Activated B cell treated with CpG ODN at 0.5 μM for 24 hours (primary cell): ENCODE measurements around the gene SYCP3. TPM values are rescaled to one million over a fixed set of nuclear protein-coding genes. Genes with fewer than 3 reads are reported as not detected.
A peak's percentile ranks its signal among the peaks of the same experiment; 100 is the strongest.

Experiments
- ATAC-seq: fragments of 200-7000 bp; cut with Tn5 transposase; one replicate; pipeline ENCODE4 v1.10.0; 2021; ENCODE audit warnings: low read depth, mild to moderate bottlenecking, moderate library complexity
- CTCF ChIA-PET: fragments of 350-600 bp; sonication (Branson Sonifier 250); formaldehyde crosslinking; loops from one replicate; lab custom pipeline; 2021; ENCODE audit warnings: antibody characterized with exemption; lab: Charles Lee
- POLR2A ChIA-PET: fragments of 350-600 bp; sonication (Branson Sonifier 250); formaldehyde crosslinking; loops from one replicate; lab custom pipeline; 2021; ENCODE audit warnings: antibody characterized with exemption; lab: Charles Lee
- DNase-seq: peaks from one replicate; pipeline ENCODE4 v3.0.0; 2022
- H3K27ac Mint-ChIP-seq: one replicate; pipeline ENCODE4 v1.8.0; 2020; ENCODE audit warnings: mixed read lengths
- H3K27me3 Mint-ChIP-seq: one replicate; pipeline ENCODE4 v1.8.0; 2021; ENCODE audit warnings: mixed read lengths
- H3K36me3 Mint-ChIP-seq: one replicate; pipeline ENCODE4 v1.8.0; 2021; ENCODE audit warnings: low read depth, mixed read lengths
- H3K4me1 Mint-ChIP-seq: one replicate; pipeline ENCODE4 v1.8.0; 2021; ENCODE audit warnings: mixed read lengths
- H3K4me3 Mint-ChIP-seq: one replicate; pipeline ENCODE4 v1.8.0; 2020; ENCODE audit warnings: mild to moderate bottlenecking, mixed read lengths
- H3K9me3 Mint-ChIP-seq: one replicate; pipeline ENCODE4 v1.8.0; 2020; ENCODE audit warnings: mixed read lengths
- CTCF ChIP-seq: fragments of 200-600 bp; IDR thresholded peaks from one replicate; pipeline ENCODE4 v1.8.0; 2022; ENCODE audit warnings: antibody characterized with exemption, mild to moderate bottlenecking
- intact Hi-C: fragments of 100-400 bp; cut with micrococcal nuclease; formaldehyde crosslinking; loops from one replicate; pipeline ENCODE4 v1.15.1; 2024
- total RNA-seq: library from RNA; stranded (reverse); gene quantifications from 2 replicates; pipeline ENCODE4 v1.2.3, GENCODE V29; 2022

The SYCP3 gene
- total RNA-seq, 1 donor from 2014 or later = 0.49 TPM

GRCh38 chr12:101777978-101778377 lies 38.7 kb upstream of the SYCP3 start:
- Mint-ChIP-seq H3K27me3 (no peaks in the 10 kb centered on the region), H3K36me3 (peaks cover 35% of the 10 kb centered on the region), H3K27ac (no peak overlapping the region), H3K4me3 (no peak overlapping the region), H3K4me1 (peaks cover 19% of the 10 kb centered on the region), H3K9me3 (no peaks in the 10 kb centered on the region)
- CTCF ChIA-PET = no interaction called here
- ATAC-seq (no peak), DNase-seq (no peak)
- no peak for TF ChIP-seq CTCF
- POLR2A ChIA-PET = interaction anchor here (0.6 kb wide), 2 partner anchors 12 to 27 kb away, joined by 3 to 6 read pairs; no protein-coding TSS in a partner anchor
- intact Hi-C loops = loop anchor here (1.0 to 10.0 kb wide), 2 partner anchors 284 to 287 kb away; partner anchors contain the start of gene WASHC3

- peaks cover 30% of the 10 kb centered on the region for H3K36me3 Mint-ChIP-seq
- H3K4me1 Mint-ChIP-seq = peaks cover 19% of the 10 kb centered on the region
- H3K4me3 Mint-ChIP-seq = no peak overlapping the region
- ChIA-PET CTCF (interaction anchor here (2.6 kb wide), 1 partner anchor 53 kb away, joined by 6 read pairs; the partner anchor contains the start of gene GNPTAB), POLR2A (interaction anchor here (0.6 kb wide), 1 partner anchor 13 kb away, joined by 6 read pairs; no protein-coding TSS in a partner anchor)
- intact Hi-C loops = loop anchor here (1.0 to 10.0 kb wide), 2 partner anchors 283 to 287 kb away; partner anchors contain the start of gene WASHC3
- ATAC-seq = no peak
- DNase-seq = no peak
- H3K9me3 Mint-ChIP-seq = no peaks in the 10 kb centered on the region
- no peak for TF ChIP-seq CTCF
- no peak overlapping the region for H3K27ac Mint-ChIP-seq
- H3K27me3 Mint-ChIP-seq = no peaks in the 10 kb centered on the region
Observed at GRCh38 chr12:101777485-101777884, 38.2 kb upstream of the SYCP3 start.

GRCh38 chr12:101775816-101776215 lies 36.6 kb upstream of the SYCP3 start:
- TF ChIP-seq CTCF = no peak
- Mint-ChIP-seq H3K4me1 (peaks cover 13% of the 10 kb centered on the region), H3K27ac (no peak overlapping the region), H3K4me3 (no peak overlapping the region), H3K9me3 (no peaks in the 10 kb centered on the region), H3K27me3 (no peaks in the 10 kb centered on the region), H3K36me3 (peaks cover 38% of the 10 kb centered on the region)
- intact Hi-C loops = loop anchor here (2.0 to 10.0 kb wide), 2 partner anchors 289 to 1035 kb away; partner anchors contain the start of gene WASHC3
- CTCF ChIA-PET = interaction anchor here (0.8 to 2.6 kb wide), 4 partner anchors 53 to 204 kb away, joined by 3 to 6 read pairs (median 4); partner anchors contain the start of gene GNPTAB
- POLR2A ChIA-PET = no interaction called here
- DNase-seq = no peak
- ATAC-seq = no peak

- peak; percentile 92 for ATAC-seq
- intact Hi-C loops = loop anchor here (1.0 to 10.0 kb wide), 13 partner anchors 58 to 1037 kb away; partner anchors contain the start of gene WASHC3
Observed at GRCh38 chr12:101773650-101774162, 34.4 kb upstream of the SYCP3 start.

More at GRCh38 chr12:101773650-101774162, 34.4 kb upstream of the SYCP3 start:
- H3K4me1 Mint-ChIP-seq = peaks cover 2% of the 10 kb centered on the region
- DNase-seq = peak; percentile 27
- POLR2A ChIA-PET = interaction anchor here (0.6 to 1.2 kb wide), 4 partner anchors 30 to 66 kb away, joined by 3 to 10 read pairs (median 6); partner anchors contain the start of gene GNPTAB
- H3K27ac Mint-ChIP-seq = no peak overlapping the region
- no peaks in the 10 kb centered on the region for H3K27me3 Mint-ChIP-seq
- peak; percentile 95 for TF ChIP-seq CTCF
- H3K36me3 Mint-ChIP-seq = peaks cover 42% of the 10 kb centered on the region
- no peaks in the 10 kb centered on the region for H3K9me3 Mint-ChIP-seq
- no peak overlapping the region for H3K4me3 Mint-ChIP-seq
- CTCF ChIA-PET = interaction anchor here (0.6 to 4.0 kb wide), 30 partner anchors 11 to 997 kb away, joined by 3 to 70 read pairs (median 4); partner anchors contain the start of gene GNPTAB
